Measurements from ENCODE around the gene SERPINA12.

The SERPINA12 gene

GRCh38 chr14:94458096-94458495, 51.2 kb downstream of the SERPINA12 start:
- no peak for DNase-seq (ENCODE audit: low read depth)
- no peak for TF ChIP-seq CTCF (conservative IDR thresholded peaks at IDR 0.05; ENCODE audit: low read depth, low read length)

GRCh38 chr14:94455928-94456327, 53.3 kb downstream of the SERPINA12 start:
- no peak for DNase-seq (ENCODE audit: low read depth)
- H3K4me3 ChIP-seq (ENCODE audit: low read length), result no peak overlapping the region
- TF ChIP-seq CTCF (conservative IDR thresholded peaks at IDR 0.05; ENCODE audit: low read depth, low read length), result no peak

More at GRCh38 chr14:94458096-94458495, 51.2 kb downstream of the SERPINA12 start:
- H3K4me3 ChIP-seq (ENCODE audit: low read length), result no peak overlapping the region

DNA sequence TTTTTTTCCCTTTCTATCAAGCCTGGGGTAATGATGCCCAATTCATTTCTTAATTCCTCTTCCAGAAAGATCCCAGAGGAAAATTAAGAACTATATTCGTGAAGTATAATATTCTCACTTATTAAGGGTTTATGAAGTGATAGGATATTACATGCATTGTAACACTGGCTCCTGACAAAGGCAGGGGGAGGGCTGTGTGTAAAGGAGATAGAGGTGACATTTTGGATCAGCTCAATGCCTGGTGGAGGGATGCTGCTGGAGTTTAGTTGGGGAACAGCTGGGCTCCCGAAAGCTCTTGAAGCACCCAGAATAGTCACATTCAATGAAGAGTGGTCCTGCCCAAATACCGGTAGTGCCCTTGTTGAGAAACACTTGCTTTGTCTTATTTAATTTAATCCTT, 57.4 kb downstream of the SERPINA12 start:
- H3K4me3 ChIP-seq (ENCODE audit: low read length), result no peak overlapping the region
- TF ChIP-seq CTCF (conservative IDR thresholded peaks at IDR 0.05; ENCODE audit: low read depth, low read length), result no peak
- no peak for DNase-seq (ENCODE audit: low read depth)

DNA sequence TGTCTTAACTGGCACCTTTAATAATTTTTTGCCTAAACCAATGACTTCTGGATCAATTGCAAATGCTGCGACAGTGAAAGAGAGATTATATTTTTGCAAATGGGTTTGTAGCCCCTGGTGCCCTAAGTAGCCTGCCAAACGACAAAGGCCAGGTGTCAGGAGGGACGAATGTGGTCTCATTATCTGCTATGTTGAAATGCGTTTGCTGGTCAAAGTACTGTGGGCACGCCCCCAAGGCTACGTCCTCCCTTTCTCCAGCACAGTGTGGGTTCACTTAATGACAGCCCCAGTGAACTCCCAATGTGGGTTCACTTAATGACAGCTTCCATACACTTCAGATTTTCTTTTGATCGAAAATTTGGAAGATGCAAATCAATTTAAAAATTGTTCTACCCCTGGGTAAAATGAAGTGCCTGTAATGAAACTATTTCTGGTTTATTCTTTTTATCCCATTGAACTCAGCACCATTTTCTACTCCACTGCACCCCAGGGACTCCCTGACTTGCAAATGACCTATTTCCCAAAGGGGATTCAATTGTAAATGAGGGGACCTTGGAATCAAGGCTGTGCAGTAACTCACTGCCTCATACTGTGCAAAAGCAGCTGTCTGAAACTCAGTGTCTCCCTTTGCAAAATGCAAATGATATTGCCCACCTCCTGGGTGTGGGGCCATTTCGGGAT, 58.0 kb downstream of the SERPINA12 start:
- DNase-seq (ENCODE audit: low read depth), result no peak
- TF ChIP-seq CTCF (conservative IDR thresholded peaks at IDR 0.05; ENCODE audit: low read depth, low read length), result no peak
- no peak overlapping the region for H3K4me3 ChIP-seq (ENCODE audit: low read length)

GRCh38 chr14:94450722-94451090, 58.6 kb downstream of the SERPINA12 start:
- DNase-seq (ENCODE audit: low read depth), result no peak
- no peak for TF ChIP-seq CTCF (conservative IDR thresholded peaks at IDR 0.05; ENCODE audit: low read depth, low read length)
- H3K4me3 ChIP-seq (ENCODE audit: low read length), result no peak overlapping the region

- TF ChIP-seq CTCF (conservative IDR thresholded peaks at IDR 0.05; ENCODE audit: low read depth, low read length), result no peak
- no peak overlapping the region for H3K4me3 ChIP-seq (ENCODE audit: low read length)
- DNase-seq (ENCODE audit: low read depth), result no peak
Measured at GRCh38 chr14:94449930-94450329, 59.3 kb downstream of the SERPINA12 start.

- TF ChIP-seq CTCF (conservative IDR thresholded peaks at IDR 0.05; ENCODE audit: low read depth, low read length), result no peak
- DNase-seq (ENCODE audit: low read depth), result no peak
- H3K4me3 ChIP-seq (ENCODE audit: low read length), result no peak overlapping the region
Measured at GRCh38 chr14:94448071-94448808, 61.0 kb downstream of the SERPINA12 start.

All from retinal pigment epithelial cell (primary cell).